COR-L47 (cell line): ENCODE measurements around the gene PPM1B.
"Not testable (repeated sequence)": the region's sequence is repeated elsewhere in the genome, so short reads cannot be mapped to it uniquely, and the experiment has no call there.

Experiments
- DNase-seq: peaks from one replicate; lab custom pipeline; 2025; lab: John Stamatoyannopoulos, UW

PPM1B gene

GRCh38 chr2:44163777-44164176, 4.9 kb upstream of the PPM1B start:
- DNase-seq = no peak

GRCh38 chr2:44164617-44165016, 4.1 kb upstream of the PPM1B start:
- no peak for DNase-seq

GRCh38 chr2:44166096-44166495, 2.6 kb upstream of the PPM1B start:
- DNase-seq = no peak

GRCh38 chr2:44167311-44167907, 1.3 kb upstream of the PPM1B start:
- no peak for DNase-seq

- DNase-seq = peak; percentile 100
Observed at GRCh38 chr2:44167908-44168680, 581 bp upstream of the PPM1B start.

GRCh38 chr2:44169155-44169898, 652 bp downstream of the PPM1B start:
- peak; percentile 20 for DNase-seq

- DNase-seq = no peak
Observed at GRCh38 chr2:44170311-44170717, 1.6 kb downstream of the PPM1B start.

- no peak for DNase-seq
Observed at GRCh38 chr2:44171018-44171417, 2.3 kb downstream of the PPM1B start.

GRCh38 chr2:44171442-44171841, 2.8 kb downstream of the PPM1B start:
- DNase-seq = not testable (repeated sequence)

- no peak for DNase-seq
Observed at GRCh38 chr2:44172576-44172975, 3.9 kb downstream of the PPM1B start.

GRCh38 chr2:44178950-44179349, 10.3 kb downstream of the PPM1B start:
- no peak for DNase-seq

- no peak for DNase-seq
Observed at GRCh38 chr2:44181648-44182047, 13.0 kb downstream of the PPM1B start.

GRCh38 chr2:44184106-44184505, 15.4 kb downstream of the PPM1B start:
- DNase-seq = no peak

- no peak for DNase-seq
Observed at GRCh38 chr2:44186810-44187209, 18.1 kb downstream of the PPM1B start.

GRCh38 chr2:44187251-44187650, 18.6 kb downstream of the PPM1B start:
- DNase-seq = no peak

- no peak for DNase-seq
Observed at GRCh38 chr2:44188696-44189095, 20.0 kb downstream of the PPM1B start.

GRCh38 chr2:44189104-44189503, 20.4 kb downstream of the PPM1B start:
- no peak for DNase-seq

- no peak for DNase-seq
Observed at GRCh38 chr2:44190526-44190925, 21.9 kb downstream of the PPM1B start.

GRCh38 chr2:44191739-44192138, 23.1 kb downstream of the PPM1B start:
- DNase-seq = no peak

- DNase-seq = no peak
Observed at GRCh38 chr2:44192646-44193045, 24.0 kb downstream of the PPM1B start.

- no peak for DNase-seq
Observed at GRCh38 chr2:44195714-44196113, 27.0 kb downstream of the PPM1B start.

- no peak for DNase-seq
Observed at GRCh38 chr2:44197816-44198215, 29.1 kb downstream of the PPM1B start.

GRCh38 chr2:44200011-44200410, 31.3 kb downstream of the PPM1B start:
- DNase-seq = no peak
